A549 (cell line): ENCODE data around the gene COL28A1.

ENCODE experiments used
- ELK1 ChIP-seq: fragments of 150-350 bp; IDR thresholded peaks from 2 replicates; pipeline ENCODE4 v1.6.1; 2014; ENCODE audit warnings: low read depth, mild to moderate bottlenecking, low read length
- EP300 ChIP-seq, 2 experiments: fragments of >200 bp; sonication (Bioruptor Twin); formaldehyde crosslinking; IDR thresholded peaks; 2 replicates in 1 of 2; 3 replicates in 1 of 2; pipeline ENCODE4 v1.6.1; 2016 to 2017
- NR3C1 ChIP-seq: fragments of >200 bp; sonication (Bioruptor Twin); formaldehyde crosslinking; IDR thresholded peaks from 3 replicates; pipeline ENCODE4 v1.6.1; 2017
- PBX3 ChIP-seq: IDR thresholded peaks from 2 replicates; pipeline ENCODE4 v1.6.1; 2012
- PHF8 ChIP-seq: fragments of 200-600 bp; sonication (generic); IDR thresholded peaks from 2 replicates; pipeline ENCODE4 v1.6.1; 2016; ENCODE audit warnings: low read depth, mild to moderate bottlenecking, antibody characterized with exemption, moderate library complexity, borderline replicate concordance
- POLR2A ChIP-seq: IDR thresholded peaks from 2 replicates; pipeline ENCODE4 v1.6.1; 2012; ENCODE audit warnings: mild to moderate bottlenecking, low read length
- RAD21 ChIP-seq, 2 experiments: fragments of >200 bp in 1 of 2; sonication (Bioruptor Twin) in 1 of 2; formaldehyde crosslinking in 1 of 2; IDR thresholded peaks in 1 of 2; conservative IDR thresholded peaks in 1 of 2; 2 replicates in 1 of 2; 3 replicates in 1 of 2; pipeline ENCODE4 v1.6.1; 2012 to 2018; ENCODE audit warnings: inconsistent platforms in 1 of 2

- TF ChIP-seq EP300 (IDR thresholded peaks at IDR 0.05), result no peak
- no peak for TF ChIP-seq POLR2A
- TF ChIP-seq NR3C1, result no peak
- TF ChIP-seq RAD21 (conservative IDR thresholded peaks at IDR 0.05 in 1 of 2, IDR thresholded peaks at IDR 0.05 in 1 of 2), result no peak
- TF ChIP-seq ELK1, result no peak
- TF ChIP-seq PHF8, result no peak
- TF ChIP-seq PBX3, result no peak
Observed at GRCh38 chr7:7582596-7582995, 46.9 kb upstream of the COL28A1 start.
